Pericardium fibroblast (primary cell): ENCODE data around the gene PDYN. TPM values are rescaled to one million over a fixed set of nuclear protein-coding genes. Genes with fewer than 3 reads are reported as not detected.

Experiments
- total RNA-seq: library from RNA; depleted of rRNA; stranded (reverse); fragments of >200 nt; gene quantifications from 2 replicates; pipeline ENCODE4 v1.2.3, GENCODE V29; 2015

PDYN gene
- not detected in 2 replicates for total RNA-seq

GRCh38 chr20:1993986-1994385 is at the start of gene PDYN:
Gene PDYN (minus strand): TSS chr20:1994058. CDS start chr20:1983084, 10,974 bp downstream.

Other genes with a start within 250 kb of the PDYN start
- gene SIRPA, start 98.7 kb downstream of the PDYN start, total RNA-seq, result 18.6 and 18.8 TPM in 2 replicates
- gene STK35, start 107.8 kb upstream of the PDYN start, total RNA-seq, result 16.5 and 18.2 TPM in 2 replicates